GM19467 (cell line): ENCODE results near the gene RNF224.
"Not testable (repeated sequence)": the region's sequence is repeated elsewhere in the genome, so short reads cannot be mapped to it uniquely, and the experiment has no call there.

Experiments used
- ATAC-seq: cut with Tn5 transposase; IDR thresholded peaks from one replicate; pipeline ENCODE4 v1.9.1; 2021; ENCODE audit warnings: mild to moderate bottlenecking, moderate library complexity; ENCODE audit not compliant: unreplicated experiment

Gene RNF224

GRCh38 chr9:137251490-137252268 lies 24.4 kb downstream of the RNF224 start:
- ATAC-seq: no peak

GRCh38 chr9:137252555-137253506 lies 25.5 kb downstream of the RNF224 start:
- no peak for ATAC-seq

GRCh38 chr9:137253717-137254623 lies 26.7 kb downstream of the RNF224 start:
- ATAC-seq: no peak

- ATAC-seq: peak; percentile 68
These were observed 27.5 kb downstream of the RNF224 start, which contains the start of gene NELFB for GRCh38 chr9:137254624-137255447. Gene NELFB (plus strand): TSS chr9:137255327.

- peak; percentile 20 for ATAC-seq
These were observed 28.3 kb downstream of the RNF224 start for GRCh38 chr9:137255448-137256114.

- no peak for ATAC-seq
These were observed 29.1 kb downstream of the RNF224 start for GRCh38 chr9:137256362-137256761.

- ATAC-seq: no peak
These were observed 29.6 kb downstream of the RNF224 start for GRCh38 chr9:137256856-137257255.

- ATAC-seq: not testable (repeated sequence)
These were observed 35.0 kb downstream of the RNF224 start for GRCh38 chr9:137262173-137262908.

- ATAC-seq: no peak
These were observed 35.6 kb downstream of the RNF224 start for GRCh38 chr9:137262909-137263285.

GRCh38 chr9:137263506-137263905 lies 36.2 kb downstream of the RNF224 start:
- ATAC-seq: no peak

- ATAC-seq: no peak
These were observed 36.8 kb downstream of the RNF224 start for GRCh38 chr9:137264067-137264466.

- no peak for ATAC-seq
These were observed 38.3 kb downstream of the RNF224 start for GRCh38 chr9:137265496-137266161.

- no peak for ATAC-seq
These were observed 38.8 kb downstream of the RNF224 start for GRCh38 chr9:137266162-137266527.

- ATAC-seq: no peak
These were observed 39.5 kb downstream of the RNF224 start for GRCh38 chr9:137266585-137267453.

- no peak for ATAC-seq
These were observed 40.6 kb downstream of the RNF224 start for GRCh38 chr9:137267933-137268355.

GRCh38 chr9:137268538-137269201 lies 41.4 kb downstream of the RNF224 start:
- no peak for ATAC-seq
